Measurements from ENCODE around the gene ARL4A.

GRCh38 chr7:12706900-12707536, 19.6 kb downstream of the ARL4A start:
- TF ChIP-seq POLR2A (IDR thresholded peaks at IDR 0.05), result no peak
- TF ChIP-seq CTCF (IDR thresholded peaks at IDR 0.05), result no peak
- no peak for TF ChIP-seq EP300 (IDR thresholded peaks at IDR 0.05)
